ENCODE results near the gene C9orf152.
"Not testable (repeated sequence)": the region's sequence is repeated elsewhere in the genome, so short reads cannot be mapped to it uniquely, and the experiment has no call there.

- not testable (repeated sequence) for TF ChIP-seq CTCF (IDR thresholded peaks at IDR 0.05; ENCODE audit: low read depth, low read length, missing input control); SP1 (IDR thresholded peaks at IDR 0.05); REST (IDR thresholded peaks at IDR 0.05); GABPA (IDR thresholded peaks at IDR 0.05 in 1 of 2, conservative IDR thresholded peaks at IDR 0.05 in 1 of 2)
Observed at GRCh38 chr9:110196084-110196499, 11.9 kb downstream of the C9orf152 start.
